Heart right ventricle (tissue), 16 donors: ENCODE data around the gene SLC25A44. TPM values are rescaled to one million over a fixed set of nuclear protein-coding genes. Genes with fewer than 3 reads are reported as not detected.

Source experiments
- ATAC-seq, 8 donors: fragments of 200-7000 bp; cut with Tn5 transposase; one replicate each; pipeline ENCODE4 v1.9.1; 2020; ENCODE audit warnings: mild to moderate bottlenecking in 8 of 8, moderate library complexity in 8 of 8, moderate number of reproducible peaks in 1 of 8
- DNase-seq, 2 donors: peaks; one replicate each; pipeline ENCODE4 v3.0.0-alpha.2; 2020
- H3K27ac ChIP-seq, 10 donors: fragments of 200-600 bp; sonication (generic) in 2 of 10; one replicate each; pipeline versions ENCODE4 v1.5.0 to v1.8.0; 2020 to 2022; ENCODE audit warnings: mild to moderate bottlenecking in 3 of 10
- H3K27me3 ChIP-seq, 7 donors: fragments of 200-600 bp; one replicate each; pipeline ENCODE4 v1.8.0; 2021 to 2022; ENCODE audit warnings: mild to moderate bottlenecking in 2 of 7
- H3K36me3 ChIP-seq, 9 donors: fragments of 200-600 bp; sonication (generic) in 1 of 9; one replicate each; pipeline versions ENCODE4 v1.5.0 to v1.8.0; 2020 to 2022; ENCODE audit warnings: mild to moderate bottlenecking in 2 of 9
- H3K4me1 ChIP-seq, 9 donors: fragments of 200-600 bp; sonication (generic) in 1 of 9; one replicate each; pipeline versions ENCODE4 v1.5.0 to v1.8.0; 2020 to 2022; ENCODE audit warnings: mild to moderate bottlenecking in 4 of 9
- H3K4me3 ChIP-seq, 10 donors: fragments of 200-600 bp; sonication (generic) in 2 of 10; one replicate each; pipeline versions ENCODE4 v1.5.0 to v1.8.0; 2020 to 2022; ENCODE audit warnings: mild to moderate bottlenecking in 7 of 10, moderate library complexity in 2 of 10
- H3K9me3 ChIP-seq, 11 donors: fragments of 200-600 bp in 10 of 11; sonication (generic) in 2 of 11; one replicate each; pipeline versions ENCODE4 v1.5.0 to v1.8.0; 2013 to 2022; ENCODE audit warnings: mild to moderate bottlenecking in 2 of 11, control low read depth in 1 of 11, moderate library complexity in 1 of 11
- CTCF ChIP-seq, 9 donors: fragments of 200-600 bp; sonication (generic) in 2 of 9; IDR thresholded peaks; one replicate each; pipeline versions ENCODE4 v1.5.0 to v1.8.0; 2021 to 2022; ENCODE audit warnings: antibody characterized with exemption in 9 of 9, mild to moderate bottlenecking in 5 of 9, moderate library complexity in 1 of 9
- WGBS, 2 donors: extraction: QIAGEN DNeasy Blood & Tissue Kit; methylation state at CpG; one replicate each; pipeline ENCODE4 v1.1.7; 2013; ENCODE audit warnings: inconsistent platforms in 1 of 2; 5-methylcytosine and 5-hydroxymethylcytosine counted together
- intact Hi-C, 10 donors: fragments of 100-400 bp; cut with DNase I; formaldehyde crosslinking; loops; one replicate each; pipeline versions ENCODE4 v1.11.1 to v1.14.2; 2022
- polyA plus RNA-seq, 2 donors: library from polyadenylated mRNA; stranded (reverse); fragments of 200-250 nt; gene quantifications; one replicate each; pipeline ENCODE4 v1.2.3, GENCODE V29; 2013
- total RNA-seq, 10 donors: library from RNA; stranded (reverse); fragmentation: NEBNext Ultra II Directional in 3 of 10; extraction: Animal tissue kit (Norgen Biotek cat#: 25700) in 3 of 10; gene quantifications; one replicate each; pipeline versions ENCODE4 v1.2.1 to v1.2.4, GENCODE V29; 2021 to 2023
- donor health status: Arrhythmogenic right ventricular cardiomyopathy.
- donor health status: ischemic (EF 13 %, LVEDD 7.1; RV severe dilation, severe dysfunction).
- donor health status: healthy with polysubstance abuse.
- donor health status: DM: no; HTN: yes; CAD: no.
- donor health status: DM: no; HTN: no; CAD: no.
- donor health status: ischemic (EF 25% LVEDD 6.9; RV normal size, moderate dysfunction).
- donor health status: ischemic (EF 25% LVEDD 5.7; RV mildly dilated, moderate dysfunction).
- donor health status: healthy.
- donor health status: DM: yes; HTN: yes; CAD: no.
- donor health status: Ischemic cardiomyopathy.
- donor health status: ischemic (EF 35%, LVEDD 5.7; RV mildly dilated, moderate dysfunction).
- donor health status: nonischemic (EF 11% LVEDD 7.7; RV severe dilation, severe dysfunction).
- donor health status: DM: yes; HTN: yes; CAD: no.
- donor health status: PGD.
- donor health status: ischemic (EF 29% LVEDD 5.4; RV normal size, mild dysfunction).
- donor health status: nonischemic (EF 23%, LVEDD 6.1; RV moderate dilation, normal function).

SLC25A44 gene
- total and polyA plus RNA-seq, 12 donors: 7.0 to 26.0 (median 19.0) TPM

GRCh38 chr1:156226782-156227181 lies 32.9 kb downstream of the SLC25A44 start:
- intact Hi-C loops: loop anchor here in 2 of 10 donors (5.0 kb wide), 2 partner anchors 89 to 134 kb away; no protein-coding TSS in a partner anchor
- Histone ChIP-seq H3K27me3 (no peaks in the 10 kb centered on the region), H3K4me3 (no peak overlapping the region), H3K4me1 (peaks cover 0 to 9% (median 4%) of the 10 kb centered on the region in 9 donors), H3K36me3 (peaks cover 0 to 82% (median 28%) of the 10 kb centered on the region in 9 donors), H3K9me3 (no peaks in the 10 kb centered on the region), H3K27ac (no peak overlapping the region)
- no peak for DNase-seq
- WGBS, 2 donors: 78 to 82% methylated on average over 4 of the region's 4 CpGs
- TF ChIP-seq CTCF (IDR thresholded peaks at IDR 0.05): no peak
- ATAC-seq: peak in 1 of 8 donors; percentile 36

GRCh38 chr1:156228501-156228900 lies 34.6 kb downstream of the SLC25A44 start:
- peaks cover 0 to 79% (median 13%) of the 10 kb centered on the region in 9 donors for H3K36me3 ChIP-seq
- H3K4me3 ChIP-seq: no peak overlapping the region
- ATAC-seq: peak in 2 of 8 donors; percentile 13 to 39
- intact Hi-C loops: loop anchor here in 2 of 10 donors (5.0 kb wide), 2 partner anchors 91 to 136 kb away; no protein-coding TSS in a partner anchor
- H3K9me3 ChIP-seq: no peaks in the 10 kb centered on the region
- no peaks in the 10 kb centered on the region for H3K27me3 ChIP-seq
- no peak for DNase-seq
- H3K27ac ChIP-seq: peak overlapping the region in 1 of 10 donors; percentile 47
- TF ChIP-seq CTCF (IDR thresholded peaks at IDR 0.05): no peak
- H3K4me1 ChIP-seq: peaks cover 0 to 10% (median 4%) of the 10 kb centered on the region in 9 donors
- 76 to 89% methylated on average over 7 of the region's 7 CpGs for WGBS, 2 donors

DNA sequence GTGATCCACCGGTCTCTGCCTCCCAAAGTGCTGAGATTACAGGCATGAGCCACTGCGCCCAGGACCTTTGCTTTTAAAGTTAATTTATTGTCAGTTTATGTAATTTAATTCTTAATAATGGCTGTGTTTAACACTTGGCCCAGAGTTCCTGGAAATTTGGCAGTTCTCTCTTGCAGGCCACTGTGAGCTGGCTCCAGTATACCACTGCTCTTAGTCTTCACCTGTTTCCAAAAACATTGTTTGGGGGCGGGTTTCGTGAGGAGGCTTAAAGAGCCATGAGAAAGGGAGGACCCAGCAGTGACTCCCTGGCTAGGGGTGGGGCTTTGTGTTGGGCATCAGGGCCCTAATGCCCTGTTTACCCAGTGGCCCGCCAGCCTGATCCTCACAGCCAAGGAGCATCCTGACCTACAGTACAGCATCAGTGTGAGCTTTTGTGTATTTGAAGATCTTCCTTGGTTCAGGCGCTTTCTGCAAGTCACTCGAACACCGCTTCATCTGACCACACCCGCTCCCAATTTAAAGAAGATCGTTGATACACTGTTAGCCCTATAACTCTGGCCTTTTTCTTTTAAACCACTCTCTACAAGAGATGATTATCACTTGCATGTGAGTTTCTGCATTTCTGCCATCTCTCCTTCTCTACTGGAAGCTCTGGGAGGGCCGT lies 36.0 kb downstream of the SLC25A44 start:
- ATAC-seq: no peak
- peaks cover 0 to 83% (median 16%) of the 10 kb centered on the region in 9 donors for H3K36me3 ChIP-seq

DNA sequence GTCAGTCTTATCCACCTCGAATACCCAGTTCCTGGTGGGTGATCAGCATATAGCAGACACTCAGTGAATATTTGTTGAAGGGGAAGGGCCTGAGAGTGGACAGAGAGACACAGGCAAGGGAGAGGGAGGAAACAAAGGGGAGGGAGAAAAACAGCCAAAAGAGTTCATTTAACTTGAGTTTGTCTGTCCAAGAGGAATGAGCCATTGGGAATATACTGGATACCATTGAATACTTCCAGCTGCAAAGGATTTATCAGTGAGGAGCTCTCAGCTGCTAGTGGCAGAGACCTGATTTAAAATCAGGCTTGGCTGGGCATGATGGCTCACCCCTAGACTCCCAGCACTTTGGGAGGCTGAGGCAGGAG lies 36.6 kb downstream of the SLC25A44 start:
- H3K4me3 ChIP-seq: no peak overlapping the region
- H3K9me3 ChIP-seq: no peaks in the 10 kb centered on the region
- no peak for ATAC-seq
- no peak for TF ChIP-seq CTCF (IDR thresholded peaks at IDR 0.05)
- intact Hi-C loops: no loop called here
- no peak for DNase-seq
- peaks cover 0 to 88% (median 16%) of the 10 kb centered on the region in 9 donors for H3K36me3 ChIP-seq
- H3K27me3 ChIP-seq: no peaks in the 10 kb centered on the region
- WGBS, 2 donors: 79 to 88% methylated on average over 1 of the region's 1 CpG
- no peak overlapping the region for H3K27ac ChIP-seq
- peaks cover 0 to 11% (median 2%) of the 10 kb centered on the region in 9 donors for H3K4me1 ChIP-seq

More for the DNA sequence above, 36.0 kb downstream of the SLC25A44 start:
- H3K27me3 ChIP-seq: no peaks in the 10 kb centered on the region
- no peak overlapping the region for H3K4me3 ChIP-seq
- no peak for TF ChIP-seq CTCF (IDR thresholded peaks at IDR 0.05)
- peaks cover 0 to 11% (median 4%) of the 10 kb centered on the region in 9 donors for H3K4me1 ChIP-seq
- intact Hi-C loops: loop anchor here in 2 of 10 donors (5.0 kb wide), 2 partner anchors 93 to 138 kb away; no protein-coding TSS in a partner anchor
- H3K9me3 ChIP-seq: no peaks in the 10 kb centered on the region
- 93 to 97% methylated on average over 11 of the region's 11 CpGs for WGBS, 2 donors
- DNase-seq: no peak
- no peak overlapping the region for H3K27ac ChIP-seq
